OCI-LY7 (cell line): ENCODE measurements around the gene CLASP2.

Source experiments
- CTCF ChIP-seq: fragments of 200-600 bp; sonication (generic); conservative IDR thresholded peaks from 2 replicates; pipeline ENCODE4 v1.5.1; 2014; ENCODE audit warnings: mild to moderate bottlenecking, antibody characterized with exemption, low read length, moderate library complexity, mixed read lengths
- EZH2phosphoT487 ChIP-seq: fragments of 200-600 bp; sonication (generic); IDR thresholded peaks from 2 replicates; pipeline ENCODE4 v1.6.1; 2018; ENCODE audit warnings: low read depth, borderline replicate concordance, mild to moderate bottlenecking, mixed run types, antibody characterized with exemption, low read length, moderate library complexity, mixed read lengths

- no peak for TF ChIP-seq CTCF
- TF ChIP-seq EZH2phosphoT487: no peak
Measured at GRCh38 chr3:33629219-33629618, 88.8 kb downstream of the CLASP2 start.
